HG03175 (cell line): ENCODE data around the gene INPP4B.

ENCODE experiments used
- ATAC-seq: cut with Tn5 transposase; IDR thresholded peaks from one replicate; pipeline ENCODE4 v1.9.1; 2021; ENCODE audit warnings: mild to moderate bottlenecking, moderate library complexity; ENCODE audit not compliant: unreplicated experiment

The INPP4B gene

GRCh38 chr4:142265536-142265935 lies 580.6 kb downstream of the INPP4B start:
- ATAC-seq = no peak

GRCh38 chr4:142264961-142265360 lies 581.1 kb downstream of the INPP4B start:
- ATAC-seq = no peak

GRCh38 chr4:142262956-142263355 lies 583.1 kb downstream of the INPP4B start:
- ATAC-seq = no peak

- ATAC-seq = no peak
Observed at GRCh38 chr4:142248946-142249345, 597.2 kb downstream of the INPP4B start.

GRCh38 chr4:142243255-142243654 lies 602.8 kb downstream of the INPP4B start:
- ATAC-seq = no peak

- no peak for ATAC-seq
Observed at GRCh38 chr4:142242156-142242555, 603.9 kb downstream of the INPP4B start.

GRCh38 chr4:142238589-142238988 lies 607.5 kb downstream of the INPP4B start:
- ATAC-seq = no peak

GRCh38 chr4:142236268-142236667 lies 609.8 kb downstream of the INPP4B start:
- no peak for ATAC-seq

GRCh38 chr4:142231787-142232186 lies 614.3 kb downstream of the INPP4B start:
- no peak for ATAC-seq

GRCh38 chr4:142230991-142231390 lies 615.1 kb downstream of the INPP4B start:
- ATAC-seq = no peak

GRCh38 chr4:142226014-142226413 lies 620.1 kb downstream of the INPP4B start:
- no peak for ATAC-seq

- no peak for ATAC-seq
Observed at GRCh38 chr4:142222127-142222526, 624.0 kb downstream of the INPP4B start.

GRCh38 chr4:142218726-142219125 lies 627.4 kb downstream of the INPP4B start:
- no peak for ATAC-seq

- no peak for ATAC-seq
Observed at GRCh38 chr4:142211444-142211843, 634.7 kb downstream of the INPP4B start.

GRCh38 chr4:142203505-142203904 lies 642.6 kb downstream of the INPP4B start:
- no peak for ATAC-seq

- peak; percentile 77 for ATAC-seq
Observed at GRCh38 chr4:142202404-142203332, 643.4 kb downstream of the INPP4B start.

- no peak for ATAC-seq
Observed at GRCh38 chr4:142201041-142201440, 645.1 kb downstream of the INPP4B start.

GRCh38 chr4:142194905-142195304 lies 651.2 kb downstream of the INPP4B start:
- ATAC-seq = no peak

- ATAC-seq = no peak
Observed at GRCh38 chr4:142191901-142192300, 654.2 kb downstream of the INPP4B start.

GRCh38 chr4:142181021-142181420 lies 665.1 kb downstream of the INPP4B start:
- no peak for ATAC-seq

GRCh38 chr4:142169216-142169615 lies 676.9 kb downstream of the INPP4B start:
- no peak for ATAC-seq

GRCh38 chr4:142168181-142168580 lies 677.9 kb downstream of the INPP4B start:
- ATAC-seq = no peak
